Right ventricle myocardium inferior (tissue), 1 donor: ENCODE measurements around the gene OTOG. TPM values are rescaled to one million over a fixed set of nuclear protein-coding genes. Genes with fewer than 3 reads are reported as not detected.

Experiments used
- ATAC-seq: fragments of 200-7000 bp; cut with Tn5 transposase; one replicate; pipeline ENCODE4 v1.9.1; 2020; ENCODE audit warnings: mild to moderate bottlenecking, moderate library complexity
- DNase-seq: peaks from one replicate; pipeline ENCODE4 v3.0.0; 2021; ENCODE audit errors: missing footprints
- intact Hi-C: fragments of 100-400 bp; cut with DNase I; formaldehyde crosslinking; loops from one replicate; pipeline ENCODE4 v1.11.0; 2022
- total RNA-seq: library from RNA; stranded (reverse); fragmentation: NEBNext Ultra II Directional; extraction: Animal tissue kit (Norgen Biotek cat#: 25700); gene quantifications from one replicate; pipeline ENCODE4 v1.2.1, GENCODE V29; 2021
- donor health status: DM: no; HTN: yes; CAD: no; lungs with severe emphysema.

Gene OTOG
- total RNA-seq, 1 donor from 2014 or later, result not detected

- no peak for ATAC-seq
- intact Hi-C loops, result no loop called here
- DNase-seq, result no peak
Measured at GRCh38 chr11:17575431-17576425, 28.7 kb downstream of the OTOG start.

- intact Hi-C loops, result no loop called here
- no peak for ATAC-seq
Measured at GRCh38 chr11:17578296-17578695, 31.2 kb downstream of the OTOG start.

GRCh38 chr11:17578958-17579357, 31.9 kb downstream of the OTOG start:
- ATAC-seq (peak; percentile 51), DNase-seq (no peak)
- intact Hi-C loops, result no loop called here

More at GRCh38 chr11:17578296-17578695, 31.2 kb downstream of the OTOG start:
- DNase-seq, result no peak

- intact Hi-C loops, result no loop called here
- ATAC-seq (no peak), DNase-seq (no peak)
Measured at GRCh38 chr11:17579451-17579850, 32.4 kb downstream of the OTOG start.

- ATAC-seq (no peak), DNase-seq (no peak)
- intact Hi-C loops, result no loop called here
Measured at GRCh38 chr11:17580271-17580670, 33.2 kb downstream of the OTOG start.

DNA sequence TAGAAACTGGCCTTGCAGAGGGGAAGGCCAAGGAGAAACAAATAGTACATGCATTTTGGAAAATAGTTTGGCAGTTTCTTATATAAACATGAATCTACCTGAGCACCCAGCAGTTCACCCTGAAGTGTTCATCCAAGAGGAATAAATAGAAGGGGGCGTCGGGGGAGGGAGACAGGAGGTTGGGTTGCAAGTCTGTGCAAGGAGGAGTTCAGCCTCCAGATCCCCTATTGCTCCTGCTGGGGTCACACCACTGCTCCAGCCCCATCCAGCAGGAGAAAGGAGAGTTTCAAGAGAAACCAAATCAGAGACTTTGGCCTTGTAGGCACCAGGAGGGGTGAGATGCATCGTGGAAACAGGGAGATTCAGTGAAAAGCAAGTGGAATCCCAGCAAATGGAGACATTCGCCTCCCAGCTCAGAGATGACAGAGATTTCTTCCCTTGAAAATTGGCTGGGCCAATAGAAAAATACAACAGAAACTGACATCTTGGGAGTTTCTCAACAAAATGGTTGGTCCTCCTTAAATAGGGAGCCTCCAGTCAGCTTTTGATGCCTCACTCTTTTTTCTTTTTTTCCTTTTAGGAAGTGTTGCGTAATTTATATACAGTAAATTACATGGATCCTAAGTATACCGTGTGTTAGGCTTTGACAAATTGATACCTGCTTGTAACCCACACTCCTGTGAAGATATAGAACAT, 34.1 kb downstream of the OTOG start:
- intact Hi-C loops, result no loop called here

GRCh38 chr11:17581732-17582053, 34.6 kb downstream of the OTOG start:
- no peak for DNase-seq
- no peak for ATAC-seq
- intact Hi-C loops, result no loop called here

More for the DNA sequence above, 34.1 kb downstream of the OTOG start:
- DNase-seq (no peak), ATAC-seq (no peak)

DNA sequence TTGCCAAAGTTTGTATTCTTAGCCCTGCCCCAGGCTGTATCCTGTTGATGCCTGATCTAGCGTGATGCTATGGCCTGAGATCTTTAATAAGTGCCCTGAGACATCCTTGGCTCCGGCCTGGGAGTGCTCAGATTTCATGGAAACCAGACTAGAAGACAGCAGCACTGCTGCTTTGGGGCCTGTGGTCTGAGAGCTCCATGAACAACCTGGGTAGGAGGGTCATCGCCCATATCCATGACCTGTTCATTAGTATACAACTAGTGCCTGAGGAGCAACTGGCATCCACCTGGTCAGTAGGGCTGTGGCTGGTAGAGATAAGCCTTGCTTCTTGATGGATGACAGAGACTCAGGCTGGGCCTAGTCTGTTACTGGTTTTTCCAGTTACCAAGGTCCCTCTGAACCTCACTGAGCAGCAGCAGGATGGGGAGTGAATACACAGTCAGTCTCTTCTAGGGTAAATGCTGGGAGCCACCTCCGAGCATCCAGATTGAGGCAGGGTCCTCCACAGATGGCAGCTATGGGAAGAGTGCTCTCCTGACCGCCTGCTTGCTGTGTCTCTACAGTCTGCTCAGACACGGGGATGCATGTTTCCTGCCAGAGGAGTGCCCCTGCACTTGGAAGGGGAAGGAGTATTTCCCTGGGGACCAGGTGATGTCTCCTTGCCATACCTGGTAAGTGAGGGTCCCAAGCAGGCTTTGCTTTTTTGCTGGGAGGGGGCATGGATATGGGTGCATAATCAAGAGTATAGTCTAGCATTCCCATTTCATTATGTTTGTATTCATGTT, 39.0 kb downstream of the OTOG start:
- ATAC-seq, result no peak
- no peak for DNase-seq
- intact Hi-C loops, result no loop called here

DNA sequence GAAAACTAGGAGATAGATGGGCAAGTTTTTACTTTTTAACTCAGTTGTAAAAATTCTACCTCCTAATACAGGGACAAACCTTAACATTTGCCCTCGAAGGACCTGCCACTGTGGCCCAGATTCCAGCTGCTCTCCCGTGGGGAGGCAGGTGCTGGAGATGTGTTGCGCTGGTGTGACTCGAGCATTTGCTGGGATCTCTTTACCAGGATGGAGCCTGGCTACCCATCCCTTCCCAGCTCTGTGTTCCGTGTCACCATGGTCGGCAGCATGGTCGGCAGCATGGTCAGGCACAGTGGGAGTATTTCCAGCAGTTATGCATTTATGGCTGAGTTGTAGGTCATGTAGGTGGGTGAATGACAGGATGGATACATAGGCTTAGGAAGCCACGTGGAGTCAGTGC, 41.1 kb downstream of the OTOG start:
- ATAC-seq (no peak), DNase-seq (no peak)
- intact Hi-C loops, result no loop called here

GRCh38 chr11:17588721-17589120, 41.7 kb downstream of the OTOG start:
- intact Hi-C loops, result no loop called here
- no peak for DNase-seq

GRCh38 chr11:17590463-17590862, 43.4 kb downstream of the OTOG start:
- DNase-seq (no peak), ATAC-seq (no peak)
- intact Hi-C loops, result no loop called here

More at GRCh38 chr11:17588721-17589120, 41.7 kb downstream of the OTOG start:
- no peak for ATAC-seq

GRCh38 chr11:17591293-17591692, 44.2 kb downstream of the OTOG start:
- intact Hi-C loops, result no loop called here
- DNase-seq (no peak), ATAC-seq (no peak)

- DNase-seq (no peak), ATAC-seq (no peak)
- intact Hi-C loops, result no loop called here
Measured at GRCh38 chr11:17593466-17594245, 46.6 kb downstream of the OTOG start.

- no peak for DNase-seq
- intact Hi-C loops, result no loop called here
- no peak for ATAC-seq
Measured at GRCh38 chr11:17594686-17595192, 47.7 kb downstream of the OTOG start.

GRCh38 chr11:17595526-17596309, 48.7 kb downstream of the OTOG start:
- intact Hi-C loops, result no loop called here

GRCh38 chr11:17596310-17596669, 49.2 kb downstream of the OTOG start:
- DNase-seq (no peak), ATAC-seq (no peak)
- intact Hi-C loops, result no loop called here

More at GRCh38 chr11:17595526-17596309, 48.7 kb downstream of the OTOG start:
- ATAC-seq (no peak), DNase-seq (no peak)

- DNase-seq (no peak), ATAC-seq (no peak)
- intact Hi-C loops, result no loop called here
Measured at GRCh38 chr11:17596711-17597110, 49.7 kb downstream of the OTOG start.

DNA sequence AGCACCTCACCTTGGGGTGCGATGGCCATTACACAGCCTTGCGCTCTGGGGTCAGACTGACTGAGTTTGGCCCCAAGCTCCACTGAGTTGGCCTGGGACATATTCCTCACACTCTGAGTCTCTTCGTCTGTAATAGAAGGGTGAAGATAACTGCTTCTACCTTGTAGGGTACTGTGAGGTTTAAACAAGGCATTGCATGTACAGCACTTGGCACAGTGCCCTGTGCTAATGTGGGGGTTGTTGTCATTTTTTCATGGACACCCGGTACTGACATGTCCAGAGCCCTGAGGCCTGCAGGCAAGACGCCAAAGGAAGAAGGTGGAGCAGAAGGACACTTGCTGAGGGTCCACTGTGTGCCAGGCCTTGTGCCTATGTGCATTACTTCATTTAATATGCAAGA, 50.7 kb downstream of the OTOG start:
- DNase-seq (no peak), ATAC-seq (no peak)
- intact Hi-C loops, result loop anchor here (2.0 kb wide), 2 partner anchors 125 to 381 kb away; no protein-coding TSS in a partner anchor
